ENCODE data around the gene ATP11A. TPM values are rescaled to one million over a fixed set of nuclear protein-coding genes. Genes with fewer than 3 reads are reported as not detected.

Gene ATP11A
- total and polyA plus RNA-seq, 2 donors (not counting 3 experiments of a cell fraction or from before 2014, with no cell fraction given), result 16.5 to 88.1 TPM

GRCh38 chr13:112772929-112773328 is 83.1 kb downstream of the ATP11A start:
- H2AFZ ChIP-seq (ENCODE audit: low read depth, low read length), result no peak overlapping the region
- no peak for TF ChIP-seq EZH2 (IDR thresholded peaks at IDR 0.05; ENCODE audit: borderline replicate concordance, low read depth, low read length, severe bottlenecking)
- no peak for TF ChIP-seq MYC (IDR thresholded peaks at IDR 0.05; ENCODE audit: low read depth, low read length)
- TF ChIP-seq POLR2A (IDR thresholded peaks at IDR 0.05; ENCODE audit: low read depth, low read length), result no peak
- no peak for TF ChIP-seq FOS (IDR thresholded peaks at IDR 0.05; ENCODE audit: borderline replicate concordance, insufficient read depth, low read length)
- TF ChIP-seq, protein P1, sequence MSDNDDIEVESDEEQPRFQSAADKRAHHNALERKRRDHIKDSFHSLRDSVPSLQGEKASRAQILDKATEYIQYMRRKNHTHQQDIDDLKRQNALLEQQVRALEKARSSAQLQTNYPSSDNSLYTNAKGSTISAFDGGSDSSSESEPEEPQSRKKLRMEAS (IDR thresholded peaks at IDR 0.05; ENCODE audit: insufficient read depth, insufficient read length), result no peak
- no peak for TF ChIP-seq POLR2AphosphoS5 (IDR thresholded peaks at IDR 0.05; ENCODE audit: insufficient read depth, low read depth, low read length)
- TF ChIP-seq CTCF (IDR thresholded peaks at IDR 0.05; ENCODE audit: extremely low read depth in 1 of 2, insufficient read depth in 1 of 2, low read depth in 1 of 2, low read length in 2 of 2), result no peak
- TF ChIP-seq GATA2 (IDR thresholded peaks at IDR 0.05; ENCODE audit: insufficient read depth, insufficient read length, low read depth, low read length), result no peak
- TF ChIP-seq JUN (IDR thresholded peaks at IDR 0.05; ENCODE audit: borderline replicate concordance, insufficient read depth, insufficient read length, low read depth), result no peak
- no peaks in the 10 kb centered on the region for H3K9me1 ChIP-seq (replicated peaks; ENCODE audit: control insufficient read depth, extremely low read depth, insufficient read depth, low read length)
- POLR2A ChIA-PET, result no interaction called here
- H3K36me3 ChIP-seq (ENCODE audit: control insufficient read depth in 2 of 2, extremely low read depth in 1 of 2, insufficient read depth in 2 of 2, low read length in 2 of 2), result peaks cover 2% of the 10 kb centered on the region in 2 experiments
- no peaks in the 10 kb centered on the region for H4K20me1 ChIP-seq (replicated peaks; ENCODE audit: control insufficient read depth, extremely low read depth, insufficient read depth, low read length)
- no peaks in the 10 kb centered on the region for H3K27me3 ChIP-seq (ENCODE audit: control insufficient read depth in 2 of 2, insufficient read depth in 2 of 2, low read length in 2 of 2)
- H3K4me3 ChIP-seq (replicated peaks in 1 of 3; ENCODE audit: insufficient read depth in 1 of 3, low read depth in 1 of 3, low read length in 3 of 3), result no peak overlapping the region
- FAIRE-seq (no peak), DNase-seq (ENCODE audit: low read depth, low spot score) (no peak)
- no peaks in the 10 kb centered on the region for H3K9me3 ChIP-seq (replicated peaks; ENCODE audit: control insufficient read depth, insufficient read depth, low read length)
- dilution Hi-C loops (cut with MboI; ENCODE audit: extremely low pct_ligation_motif_present, low sequenced_read_pairs), result no loop called here
- CTCF ChIA-PET, result no interaction called here
- BruUV-seq (replicated peaks), result no TSS peak
- peaks cover 4% of the 10 kb centered on the region for H3K4me1 ChIP-seq (ENCODE audit: control insufficient read depth, extremely low read depth, insufficient read depth, low read length)
- no peak overlapping the region for H3K27ac ChIP-seq (ENCODE audit: insufficient read depth, low read depth, low read length)
- no peak overlapping the region for H3K4me2 ChIP-seq (ENCODE audit: insufficient read depth, low read length)
- H3K79me2 ChIP-seq (ENCODE audit: control insufficient read depth, insufficient read depth, low read length), result no peaks in the 10 kb centered on the region
- no peak overlapping the region for H3K9ac ChIP-seq (replicated peaks; ENCODE audit: extremely low read depth, insufficient read depth, low read length)
- intact Hi-C loops (cut with micrococcal nuclease), result no loop called here

All from endothelial cell of umbilical vein (primary cell).